MM.1S (cell line): ENCODE results near the gene PLXNA4.

Experiments used
- DNase-seq: peaks from one replicate; pipeline ENCODE4 v3.0.0-alpha.2; 2015
- H2AFZ ChIP-seq: fragments of 300-600 bp; sonication (generic); 2 replicates; pipeline ENCODE4 v1.6.0; 2016; ENCODE audit warnings: antibody characterized with exemption, low read length
- H3F3A ChIP-seq: fragments of 300-600 bp; sonication (generic); 2 replicates; pipeline ENCODE4 v1.6.1; 2016; ENCODE audit warnings: mild to moderate bottlenecking, antibody characterized with exemption, low read length, moderate library complexity, mixed read lengths; ENCODE audit not compliant: insufficient read depth
- H3K27ac ChIP-seq: fragments of 300-600 bp; sonication (generic); 2 replicates; pipeline ENCODE4 v1.5.1; 2016; ENCODE audit warnings: mild to moderate bottlenecking, low read length
- H3K27me3 ChIP-seq: fragments of 300-600 bp; sonication (generic); replicated peaks from 2 replicates; pipeline ENCODE4 v1.6.0; 2016; ENCODE audit warnings: low read length; ENCODE audit not compliant: insufficient read depth
- H3K36me3 ChIP-seq: fragments of 300-600 bp; sonication (generic); replicated peaks from 2 replicates; pipeline ENCODE4 v1.6.1; 2016; ENCODE audit warnings: mild to moderate bottlenecking, low read length, mixed read lengths; ENCODE audit not compliant: insufficient read depth
- H3K4me1 ChIP-seq: fragments of 300-600 bp; sonication (generic); 2 replicates; pipeline ENCODE4 v1.6.1; 2016; ENCODE audit warnings: low read length, mixed read lengths
- H3K4me2 ChIP-seq: fragments of 300-600 bp; sonication (generic); 2 replicates; pipeline ENCODE4 v1.6.0; 2016; ENCODE audit warnings: low read depth, low read length
- H3K4me3 ChIP-seq: fragments of 300-600 bp; sonication (generic); 2 replicates; pipeline ENCODE4 v1.5.1; 2016; ENCODE audit warnings: low read length, mixed read lengths
- H3K79me2 ChIP-seq: fragments of 300-600 bp; sonication (generic); 2 replicates; pipeline ENCODE4 v1.6.1; 2016; ENCODE audit warnings: mixed run types, low read length, mixed read lengths
- H3K9ac ChIP-seq: fragments of 300-600 bp; sonication (generic); 2 replicates; pipeline ENCODE4 v1.6.1; 2016; ENCODE audit warnings: low read length, mixed read lengths
- H3K9me2 ChIP-seq: fragments of 300-600 bp; sonication (generic); replicated peaks from 2 replicates; pipeline ENCODE4 v1.6.1; 2016; ENCODE audit warnings: mild to moderate bottlenecking, low read length, mixed read lengths; ENCODE audit not compliant: insufficient read depth
- H3K9me3 ChIP-seq: fragments of 300-600 bp; sonication (generic); replicated peaks from 2 replicates; pipeline ENCODE4 v1.6.1; 2016; ENCODE audit warnings: mild to moderate bottlenecking, low read length, mixed read lengths; ENCODE audit not compliant: insufficient read depth
- H4K20me1 ChIP-seq: fragments of 300-600 bp; sonication (generic); 2 replicates; pipeline ENCODE4 v1.6.1; 2016; ENCODE audit warnings: mild to moderate bottlenecking, low read length, moderate library complexity, mixed read lengths; ENCODE audit not compliant: insufficient read depth
- CTCF ChIP-seq: fragments of 300-600 bp; sonication (generic); IDR thresholded peaks from 2 replicates; pipeline ENCODE4 v1.5.1; 2016; ENCODE audit warnings: antibody characterized with exemption, low read length, mixed read lengths
- EZH2 ChIP-seq: fragments of 300-600 bp; sonication (generic); optimal IDR thresholded peaks from 2 replicates; pipeline ENCODE3; 2017; ENCODE audit warnings: low read depth, mild to moderate bottlenecking, antibody characterized with exemption, low read length, mixed read lengths
- EZH2phosphoT487 ChIP-seq: fragments of 300-600 bp; sonication (generic); IDR thresholded peaks from 2 replicates; pipeline ENCODE4 v1.6.1; 2018; ENCODE audit warnings: antibody characterized with exemption, low read length

The PLXNA4 gene

GRCh38 chr7:132337450-132338080, 238.7 kb downstream of the PLXNA4 start:
- DNase-seq, result no peak
- Histone ChIP-seq H3F3A (no peaks in the 10 kb centered on the region), H3K9me2 (no peaks in the 10 kb centered on the region), H3K36me3 (no peaks in the 10 kb centered on the region), H3K9ac (no peak overlapping the region), H2AFZ (no peak overlapping the region), H3K4me1 (no peaks in the 10 kb centered on the region), H3K4me3 (no peak overlapping the region), H4K20me1 (no peaks in the 10 kb centered on the region), H3K27ac (no peak overlapping the region), H3K27me3 (no peaks in the 10 kb centered on the region), H3K79me2 (no peaks in the 10 kb centered on the region), H3K4me2 (no peak overlapping the region), H3K9me3 (no peaks in the 10 kb centered on the region)
- no peak for TF ChIP-seq EZH2
- TF ChIP-seq CTCF, result no peak
- TF ChIP-seq EZH2phosphoT487, result no peak

DNA sequence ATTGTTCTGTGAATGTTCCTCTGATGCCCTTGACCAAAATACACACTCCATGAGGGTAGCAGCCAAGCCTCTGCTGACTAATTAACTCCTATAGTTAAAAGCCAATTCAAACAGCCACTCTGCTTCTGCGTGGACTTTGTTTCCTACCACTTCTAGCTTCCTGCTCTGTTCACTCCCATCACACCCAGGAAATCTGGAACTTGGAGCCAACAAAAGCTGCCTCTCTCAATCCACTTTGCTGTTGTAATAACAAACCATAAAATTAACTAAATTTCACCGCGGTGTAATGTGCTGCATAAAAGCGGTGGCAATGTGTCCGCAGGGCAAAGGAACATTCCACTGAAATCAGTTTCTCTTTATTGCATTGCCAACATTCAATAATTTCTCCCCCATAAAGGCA, 239.5 kb downstream of the PLXNA4 start:
- no peak for DNase-seq
- H3K9ac ChIP-seq, result no peak overlapping the region
- H2AFZ ChIP-seq, result no peak overlapping the region
- no peaks in the 10 kb centered on the region for H3K79me2 ChIP-seq
- H3K27me3 ChIP-seq, result no peaks in the 10 kb centered on the region
- H3K9me2 ChIP-seq, result no peaks in the 10 kb centered on the region
- H3K4me2 ChIP-seq, result no peak overlapping the region
- TF ChIP-seq EZH2 (no peak), CTCF (no peak), EZH2phosphoT487 (no peak)
- no peaks in the 10 kb centered on the region for H3K4me1 ChIP-seq
- no peaks in the 10 kb centered on the region for H3F3A ChIP-seq
- no peaks in the 10 kb centered on the region for H3K36me3 ChIP-seq
- H3K27ac ChIP-seq, result no peak overlapping the region
- H4K20me1 ChIP-seq, result no peaks in the 10 kb centered on the region
- H3K4me3 ChIP-seq, result no peak overlapping the region
- H3K9me3 ChIP-seq, result no peaks in the 10 kb centered on the region

DNA sequence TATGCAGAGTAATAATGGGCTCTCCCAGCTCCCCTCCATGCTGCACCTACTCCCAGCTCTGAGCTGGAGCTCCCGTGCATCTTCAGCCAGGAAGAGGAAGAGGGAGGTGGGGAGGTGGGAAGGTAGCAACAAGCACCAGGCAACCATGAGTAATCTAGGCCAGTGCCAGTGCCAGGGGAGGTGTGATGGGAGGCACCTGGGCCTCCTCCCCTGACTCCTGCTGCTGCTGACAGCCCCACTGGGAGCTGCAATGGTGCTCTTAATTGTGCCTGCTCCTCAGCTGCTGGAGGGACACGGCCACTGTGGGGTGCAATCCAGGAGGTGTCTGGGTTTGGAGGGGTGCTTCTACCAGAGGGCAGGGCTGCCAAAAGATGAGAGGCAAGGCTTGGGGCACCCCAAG, 243.0 kb downstream of the PLXNA4 start:
- Histone ChIP-seq H3K4me2 (no peak overlapping the region), H3K9me3 (no peaks in the 10 kb centered on the region), H3K79me2 (no peaks in the 10 kb centered on the region), H3K4me3 (no peak overlapping the region), H3K27ac (no peak overlapping the region), H3K4me1 (no peaks in the 10 kb centered on the region), H3K36me3 (no peaks in the 10 kb centered on the region), H3K9me2 (no peaks in the 10 kb centered on the region), H3K9ac (no peak overlapping the region), H2AFZ (no peak overlapping the region), H3F3A (no peaks in the 10 kb centered on the region), H3K27me3 (no peaks in the 10 kb centered on the region), H4K20me1 (no peaks in the 10 kb centered on the region)
- TF ChIP-seq CTCF, result no peak
- TF ChIP-seq EZH2phosphoT487, result no peak
- no peak for TF ChIP-seq EZH2
- no peak for DNase-seq
